GM23248 (cell line): ENCODE results near the gene HIPK2.

Experiments used
- EZH2 ChIP-seq: fragments of 200-600 bp; sonication (generic); IDR thresholded peaks from 2 replicates; pipeline ENCODE4 v1.6.1; 2018; ENCODE audit warnings: antibody characterized with exemption, mild to moderate bottlenecking; ENCODE audit not compliant: insufficient read depth, poor library complexity, severe bottlenecking
- EZH2phosphoT487 ChIP-seq: fragments of 200-600 bp; sonication (generic); IDR thresholded peaks from 2 replicates; pipeline ENCODE4 v1.6.1; 2018; ENCODE audit warnings: antibody characterized with exemption, moderate library complexity, mild to moderate bottlenecking, low read depth; ENCODE audit not compliant: insufficient read depth

DNA sequence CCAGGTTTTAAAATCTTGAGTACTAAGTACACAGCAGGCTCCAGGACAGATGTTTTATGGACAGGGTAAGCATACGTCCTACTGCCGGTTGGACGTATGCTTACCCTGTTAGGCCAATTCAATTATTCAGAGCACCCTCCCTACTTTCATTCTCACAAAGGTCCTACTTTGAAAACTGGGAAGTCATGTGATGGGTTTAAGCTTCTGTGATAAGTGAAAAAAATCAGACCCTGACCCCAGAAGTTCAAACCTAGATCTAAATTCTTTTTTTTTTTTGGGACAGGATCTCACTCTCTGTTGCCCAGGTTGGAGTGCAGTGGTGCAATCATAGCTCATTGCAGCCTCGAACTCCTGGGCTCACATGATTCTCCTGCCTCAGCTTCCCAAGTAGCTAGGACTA is 55.2 kb downstream of the HIPK2 start:
- TF ChIP-seq EZH2 (no peak), EZH2phosphoT487 (no peak)
